Measurements from ENCODE around the gene RIPOR1.
A peak's percentile ranks its signal among the peaks of the same experiment; 100 is the strongest.

Gene RIPOR1

DNA sequence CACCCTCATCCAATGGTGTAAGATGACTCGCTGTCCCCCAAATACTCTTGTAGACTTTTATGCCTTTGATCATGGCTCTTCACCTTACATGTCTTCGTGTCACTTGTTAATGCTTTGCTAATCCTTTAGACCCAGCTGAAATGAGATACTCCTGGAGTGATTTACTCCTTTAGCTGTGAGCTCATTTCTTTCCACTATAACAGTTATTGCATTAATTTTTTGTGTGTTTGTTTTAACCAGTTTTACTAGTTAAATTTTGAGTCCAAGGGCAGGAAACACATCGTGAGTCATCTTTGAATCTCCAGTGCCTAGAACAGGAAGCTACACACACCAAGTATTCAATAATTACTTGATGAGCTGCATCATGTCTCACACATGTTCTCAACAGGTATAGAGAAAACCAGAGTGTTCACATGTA lies 27.2 kb downstream of the RIPOR1 start:
- no peak for DNase-seq (ENCODE audit: low read depth)

DNA sequence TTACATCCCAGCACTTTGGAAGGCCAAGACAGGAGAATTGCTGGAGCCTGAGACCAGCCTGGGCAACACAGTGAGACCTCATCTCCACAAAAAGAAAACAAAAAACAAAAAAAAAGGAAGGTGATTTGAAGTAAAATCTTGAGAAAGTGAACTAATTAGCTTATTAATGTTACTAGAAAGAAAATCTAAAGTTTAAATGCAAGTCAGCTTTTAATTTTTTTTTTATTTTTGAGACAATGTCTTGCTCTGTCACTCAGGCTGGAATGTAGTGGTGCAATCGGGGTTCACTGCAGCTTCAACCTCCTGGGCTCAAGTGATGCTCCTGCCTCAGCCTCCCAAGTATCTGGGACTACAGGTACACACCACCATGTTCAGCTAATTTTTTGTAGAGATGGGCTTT lies 30.2 kb downstream of the RIPOR1 start:
- DNase-seq (ENCODE audit: low read depth), result no peak

DNA sequence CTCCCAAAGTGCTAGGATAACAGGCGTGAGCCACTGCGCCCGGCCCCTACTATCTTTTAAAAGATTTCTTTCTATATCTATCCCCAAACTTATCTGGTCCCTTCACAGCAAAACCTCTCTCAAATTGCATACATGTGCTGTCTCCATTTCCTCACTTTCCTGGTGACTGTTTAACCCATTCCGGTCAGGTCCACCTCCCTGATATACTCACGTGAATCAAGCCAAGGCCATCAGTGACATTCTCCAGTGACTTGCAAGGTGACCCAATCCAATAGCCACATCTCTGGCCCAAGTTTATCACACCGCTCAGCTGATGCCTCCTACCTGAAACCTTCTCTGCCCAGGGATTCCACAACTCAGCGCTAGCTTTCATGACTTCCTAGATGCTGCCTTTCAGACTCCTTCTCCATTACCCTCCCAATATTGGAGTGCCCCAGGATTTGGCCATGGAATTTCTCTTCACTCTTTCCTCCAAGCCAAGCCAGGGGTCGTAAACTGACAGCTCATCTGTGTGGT lies 32.3 kb downstream of the RIPOR1 start:
- DNase-seq (ENCODE audit: low read depth), result no peak

DNA sequence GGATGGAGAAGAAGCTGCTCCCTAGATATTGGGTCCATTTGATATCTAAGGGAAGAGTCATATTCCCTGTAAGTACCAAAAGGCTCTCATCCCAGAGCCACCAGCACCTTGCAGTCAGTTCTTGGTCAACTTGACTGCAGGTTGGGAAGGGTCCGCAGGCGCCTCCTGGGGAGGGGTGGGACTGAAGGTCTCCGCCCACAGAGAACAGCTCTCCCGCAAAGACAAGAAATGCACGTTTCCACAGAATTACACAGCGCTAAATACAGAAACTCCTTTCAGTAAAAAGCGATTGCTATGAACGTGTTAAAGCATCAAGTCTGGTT lies 32.8 kb downstream of the RIPOR1 start:
- no peak for DNase-seq (ENCODE audit: low read depth)

DNA sequence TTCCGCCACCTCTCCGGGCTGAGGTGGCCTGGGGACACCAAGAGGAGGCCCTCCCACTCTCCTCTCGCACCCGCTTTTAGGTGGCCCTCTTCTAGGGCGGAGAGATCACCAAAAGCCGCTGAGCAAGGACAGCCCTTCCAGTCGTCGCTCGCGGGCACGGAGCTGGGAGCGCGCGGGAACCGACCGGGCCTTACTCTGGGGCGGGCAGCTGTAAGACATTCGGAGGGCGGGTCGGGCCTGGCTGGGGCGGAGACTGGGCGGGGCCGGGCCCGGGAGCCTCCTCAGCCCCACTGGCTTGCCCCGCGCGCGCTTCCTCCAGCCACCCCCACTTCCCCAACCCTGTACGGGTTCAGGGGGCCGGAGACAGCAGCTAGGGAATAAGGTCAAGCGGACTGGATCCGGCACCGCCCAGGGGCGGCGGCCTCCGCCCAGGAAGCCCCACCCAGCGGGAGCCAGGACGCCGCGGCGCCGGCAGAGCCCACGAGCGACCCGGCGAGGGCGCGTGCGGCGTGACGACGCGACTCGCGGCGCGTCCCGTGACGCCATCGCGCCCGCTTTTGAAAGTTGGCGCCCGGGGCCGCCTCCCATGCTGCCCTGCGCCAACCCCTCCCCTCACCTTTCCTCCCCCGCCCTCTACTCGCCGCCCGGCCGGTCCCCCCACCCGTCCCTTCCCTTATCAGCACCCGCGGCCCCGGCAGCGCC lies 33.3 kb downstream of the RIPOR1 start:
- peak; percentile 90 for DNase-seq (ENCODE audit: low read depth)

DNA sequence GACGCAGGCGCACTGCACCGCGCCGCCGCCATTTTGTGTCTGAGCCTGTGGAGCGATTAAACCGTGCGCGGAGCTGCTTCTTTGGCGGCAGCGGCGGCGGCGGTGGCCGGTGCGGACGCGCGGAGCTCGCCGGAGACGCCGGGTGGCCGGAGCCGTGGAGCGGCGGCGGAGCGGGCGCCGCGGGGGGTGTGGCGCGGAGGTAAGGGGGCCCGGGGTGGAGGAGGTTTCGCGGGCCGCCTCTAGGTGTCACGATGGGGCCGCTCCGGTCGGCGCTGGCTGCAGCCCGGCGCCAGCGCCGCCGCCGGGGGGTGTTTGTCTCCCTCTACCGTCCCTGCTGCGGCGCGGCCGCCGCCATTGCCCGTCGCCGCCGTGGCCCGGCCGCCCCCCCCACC lies 33.9 kb downstream of the RIPOR1 start, which contains the start of gene CTCF:
Gene CTCF, plus strand, starts transcription at position 1 of the 392 bp plus-strand sequence. CDS start 48,307 bp downstream, outside the sequence.
- peak; percentile 57 for DNase-seq (ENCODE audit: low read depth)

DNA sequence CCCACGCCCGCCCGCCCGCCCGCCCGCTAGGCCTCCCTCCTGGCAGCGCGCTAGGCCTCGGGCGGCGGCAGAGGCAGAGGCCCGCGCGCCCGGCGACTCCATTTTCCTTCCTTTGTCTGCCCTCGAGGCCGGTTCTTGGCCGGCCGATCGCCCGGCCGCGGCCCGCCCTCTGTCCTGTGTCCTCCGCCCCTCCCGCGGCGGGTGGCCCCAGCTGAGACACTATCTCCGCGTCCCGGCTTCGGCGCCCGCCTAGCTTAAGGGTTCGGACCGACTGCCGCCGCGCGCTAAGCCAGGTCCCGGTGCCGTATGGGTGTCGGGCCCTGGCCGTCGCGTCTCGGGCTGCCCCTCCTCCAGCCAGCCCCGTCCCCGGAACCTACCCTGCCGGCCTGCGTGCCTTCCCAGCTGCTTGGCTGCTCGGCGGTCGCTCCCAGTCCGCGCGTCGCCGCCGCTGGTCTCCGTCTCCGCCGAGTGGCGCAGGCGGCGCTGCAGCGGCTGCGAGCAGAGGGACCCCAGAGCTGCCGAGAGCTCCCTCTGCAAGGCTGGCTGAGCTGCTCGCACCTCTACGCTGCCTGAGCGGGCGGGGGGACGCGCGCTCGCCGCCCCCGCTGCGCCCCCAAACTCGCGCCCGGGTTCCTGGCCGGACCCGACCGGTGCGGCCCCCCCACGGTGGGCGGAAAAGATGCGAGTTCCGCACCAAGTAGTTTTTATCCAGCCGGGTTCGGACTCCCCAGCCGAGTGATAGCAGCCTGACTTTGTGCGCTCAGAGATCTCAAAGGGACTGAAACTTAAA lies 34.5 kb downstream of the RIPOR1 start:
- no peak for DNase-seq (ENCODE audit: low read depth)

DNA sequence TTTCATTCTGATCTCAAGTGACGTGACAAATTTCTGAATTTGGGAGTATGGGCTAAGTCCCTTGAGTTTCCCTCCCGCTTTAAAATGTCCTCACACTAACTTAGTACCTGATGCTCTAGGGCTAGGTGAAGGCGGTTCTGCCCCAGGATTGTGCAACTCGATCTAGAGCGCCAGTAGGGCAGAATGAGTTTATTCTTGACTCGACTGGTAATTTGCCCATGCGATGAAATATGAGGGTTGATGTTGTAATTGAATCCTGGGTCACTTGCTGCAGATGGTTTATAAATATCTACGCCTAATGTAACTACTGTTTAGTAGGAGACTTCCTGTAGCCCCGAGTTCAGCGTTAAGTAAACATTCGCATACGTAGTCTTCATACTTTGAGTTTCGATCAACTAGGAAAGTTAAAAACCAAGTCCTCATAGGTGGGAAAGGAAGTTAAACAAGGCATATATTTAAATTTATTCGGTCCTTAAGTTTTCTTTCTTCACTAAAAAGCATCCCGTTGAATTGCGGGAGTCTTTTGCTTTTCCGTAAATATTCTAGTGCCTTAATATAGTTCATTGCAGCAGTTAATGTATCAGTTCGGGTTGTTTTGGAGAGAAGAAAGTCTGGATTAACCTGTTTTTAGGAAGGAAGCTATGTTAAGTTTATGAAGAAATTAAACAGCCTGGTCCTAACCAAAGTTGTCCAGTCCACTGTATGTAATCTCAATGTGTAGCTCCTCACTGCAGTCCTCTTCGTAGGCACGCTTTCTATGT lies 35.3 kb downstream of the RIPOR1 start:
- no peak for DNase-seq (ENCODE audit: low read depth)

DNA sequence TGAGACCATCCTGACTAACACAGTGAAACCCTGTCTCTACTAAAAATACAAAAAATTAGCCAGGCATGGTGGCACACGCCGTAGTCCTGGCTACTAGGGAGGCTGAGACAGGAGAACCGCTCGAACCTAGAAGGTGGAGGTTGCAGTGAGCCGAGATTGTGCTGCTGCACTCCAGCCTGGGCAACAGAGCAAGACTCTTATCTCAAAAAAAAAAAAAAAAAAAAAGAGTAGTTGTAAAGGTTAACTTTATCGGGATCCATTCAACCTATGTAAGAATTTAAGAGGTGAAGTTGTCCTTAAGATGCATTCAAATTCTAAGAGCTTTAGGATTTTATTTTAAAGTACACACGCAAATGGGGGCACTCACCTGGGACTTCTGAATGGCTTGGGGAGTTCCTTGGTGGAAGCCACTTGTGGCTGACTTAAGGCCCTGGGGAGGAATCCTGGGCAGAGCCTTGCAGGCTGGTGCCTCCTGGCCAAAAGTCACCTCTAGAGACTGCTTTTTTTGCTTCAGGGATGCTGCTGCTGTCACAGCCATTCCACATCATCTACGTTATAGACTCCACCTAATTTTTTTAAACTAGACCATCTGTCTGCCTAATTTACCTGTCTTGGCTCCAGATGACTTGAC lies 37.0 kb downstream of the RIPOR1 start:
- no peak for DNase-seq (ENCODE audit: low read depth)

DNA sequence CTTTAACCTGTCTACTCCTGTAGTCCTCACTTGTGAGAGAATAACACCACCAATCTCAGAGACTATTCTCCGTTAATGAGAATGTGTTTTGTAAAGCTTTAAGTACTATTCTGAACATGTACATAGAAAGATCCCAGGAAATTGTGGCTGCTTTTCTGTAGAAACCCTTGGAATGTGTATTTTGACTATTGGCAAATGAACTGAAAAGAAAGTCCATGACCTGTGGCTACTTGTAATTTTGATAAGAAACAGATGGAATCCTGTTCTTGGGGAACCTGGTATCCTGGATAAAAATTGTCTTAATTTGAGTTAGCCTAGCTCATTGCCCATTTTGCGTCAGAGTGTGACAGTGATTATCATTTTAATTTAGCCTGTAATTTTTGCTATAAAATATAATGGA lies 42.8 kb downstream of the RIPOR1 start:
- DNase-seq (ENCODE audit: low read depth), result no peak

DNA sequence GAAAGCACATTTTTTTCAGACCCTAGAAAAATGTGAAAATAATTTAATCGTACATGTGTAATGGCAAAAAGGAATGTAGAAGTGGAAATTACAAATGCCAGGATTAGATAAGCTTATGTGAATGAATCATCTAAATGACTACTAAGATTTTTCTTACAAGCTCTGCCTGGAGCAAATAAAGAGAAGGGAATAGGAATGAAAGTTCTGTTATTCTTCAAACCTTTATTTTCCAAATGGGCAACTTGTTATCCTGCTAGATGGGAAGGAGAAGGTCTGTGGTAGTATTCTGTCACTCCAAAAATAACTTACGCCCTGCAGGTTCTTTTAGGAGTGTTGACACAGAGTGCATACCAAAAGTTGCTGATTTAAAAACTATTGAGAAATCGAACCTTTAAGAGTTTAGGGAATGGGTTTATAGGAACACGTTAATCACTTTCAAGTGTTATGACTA lies 43.4 kb downstream of the RIPOR1 start:
- DNase-seq (ENCODE audit: low read depth), result no peak

DNA sequence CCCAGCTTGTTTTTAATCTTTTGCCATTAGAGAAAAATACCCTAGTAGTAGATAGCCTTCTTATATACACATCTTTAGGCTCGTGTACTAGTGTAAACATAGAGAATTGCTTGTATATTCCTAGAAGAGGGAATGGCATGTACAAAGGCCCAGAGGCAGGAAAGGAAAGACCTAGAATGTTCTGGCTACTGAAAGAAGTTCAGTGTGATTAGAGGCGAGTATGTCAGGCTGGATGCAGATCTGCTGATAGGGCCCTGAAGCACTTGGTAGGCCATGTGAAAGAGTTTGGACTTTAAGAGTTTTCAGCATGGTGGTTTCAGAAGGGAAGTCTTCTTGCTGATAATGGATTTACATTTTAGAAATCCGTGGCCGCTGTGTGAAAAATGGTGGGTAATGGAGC lies 51.1 kb downstream of the RIPOR1 start:
- no peak for DNase-seq (ENCODE audit: low read depth)

DNA sequence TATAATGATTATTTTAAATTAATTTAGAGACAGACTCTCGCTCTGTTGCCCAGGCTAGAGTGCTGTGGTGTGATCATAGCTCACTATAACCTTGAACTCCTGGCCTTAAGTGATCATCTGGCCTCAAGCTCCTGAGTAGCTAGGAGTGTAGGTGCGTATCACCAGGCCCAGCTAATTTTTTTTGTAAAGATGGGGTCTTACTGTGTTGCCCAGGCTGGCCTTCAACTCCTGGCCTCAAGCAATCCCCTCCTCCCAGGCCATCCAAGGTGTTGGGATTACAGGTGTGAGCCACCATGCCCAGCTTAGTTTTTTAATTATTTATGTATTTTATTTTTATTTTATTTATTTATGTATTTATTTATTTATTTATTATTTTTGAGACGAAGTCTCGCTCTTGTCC lies 51.6 kb downstream of the RIPOR1 start:
- DNase-seq (ENCODE audit: low read depth), result no peak

DNA sequence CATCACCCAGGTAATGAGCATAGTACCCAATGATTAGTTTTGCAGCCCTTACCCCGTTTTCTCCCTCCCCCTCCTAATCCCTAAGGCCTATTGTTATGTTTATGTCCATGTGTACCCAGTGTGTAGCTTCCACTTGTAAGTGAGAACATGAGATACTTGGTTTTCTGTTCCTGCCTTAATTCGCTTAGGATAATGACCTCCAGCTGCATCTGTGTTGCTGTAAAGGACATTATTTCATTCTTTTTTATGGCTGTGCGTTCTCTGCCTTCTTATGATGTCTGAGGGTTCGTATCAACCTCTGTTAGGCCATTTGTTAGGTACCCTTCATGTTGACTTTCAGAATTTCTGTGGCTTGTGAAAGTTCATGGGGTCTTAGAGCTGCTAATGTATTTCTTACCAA lies 64.7 kb downstream of the RIPOR1 start:
- no peak for DNase-seq (ENCODE audit: low read depth)

DNA sequence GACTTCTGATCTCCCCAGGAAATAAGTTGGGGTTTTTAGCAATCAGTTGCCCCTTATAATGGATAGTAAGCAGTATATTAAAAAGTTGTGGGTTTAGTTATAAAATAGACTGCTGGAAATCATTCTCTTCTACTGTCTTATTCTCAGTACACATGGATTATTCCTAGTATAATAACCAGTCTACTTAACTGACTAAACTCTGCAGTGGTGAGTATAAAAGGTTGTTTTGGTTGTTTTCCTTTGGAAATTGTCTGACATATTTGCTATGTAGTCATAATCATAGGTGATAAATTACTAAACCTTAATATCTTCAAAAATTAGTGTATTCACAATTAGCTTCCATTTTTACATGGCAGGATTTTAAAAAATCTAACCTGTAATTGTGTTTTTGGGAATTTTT lies 65.1 kb downstream of the RIPOR1 start:
- no peak for DNase-seq (ENCODE audit: low read depth)

DNA sequence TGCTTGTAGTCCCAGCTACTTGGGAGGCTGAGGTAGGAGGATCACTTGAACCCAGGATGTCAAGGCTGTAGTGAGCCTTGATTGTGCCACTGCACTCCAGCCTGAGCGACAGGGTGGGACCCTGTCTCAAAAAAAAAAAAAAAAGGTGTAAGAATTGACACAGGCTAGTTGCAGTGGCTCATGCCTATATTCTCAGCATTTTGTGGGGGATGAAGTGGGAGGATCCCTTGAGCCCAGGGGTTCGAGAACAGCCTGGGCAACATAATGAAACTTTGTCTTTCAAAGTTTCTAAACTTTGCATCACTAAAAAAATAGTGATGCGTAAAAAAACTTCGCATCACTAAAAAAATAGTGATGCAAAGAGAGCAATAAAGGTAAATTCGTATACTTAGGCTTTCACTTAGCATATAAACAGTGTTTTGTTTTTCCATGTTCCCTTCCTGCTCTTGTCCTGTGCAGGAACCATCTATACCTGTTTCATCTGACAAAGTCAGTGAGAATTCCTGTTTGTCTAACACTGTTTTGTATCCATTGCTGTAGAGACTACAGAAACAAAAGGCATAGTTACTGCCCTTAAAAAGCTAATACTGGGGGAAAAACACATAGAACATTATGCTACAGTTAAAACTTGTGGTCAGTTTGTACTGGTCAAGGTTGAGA lies 65.8 kb downstream of the RIPOR1 start:
- DNase-seq (ENCODE audit: low read depth), result no peak

DNA sequence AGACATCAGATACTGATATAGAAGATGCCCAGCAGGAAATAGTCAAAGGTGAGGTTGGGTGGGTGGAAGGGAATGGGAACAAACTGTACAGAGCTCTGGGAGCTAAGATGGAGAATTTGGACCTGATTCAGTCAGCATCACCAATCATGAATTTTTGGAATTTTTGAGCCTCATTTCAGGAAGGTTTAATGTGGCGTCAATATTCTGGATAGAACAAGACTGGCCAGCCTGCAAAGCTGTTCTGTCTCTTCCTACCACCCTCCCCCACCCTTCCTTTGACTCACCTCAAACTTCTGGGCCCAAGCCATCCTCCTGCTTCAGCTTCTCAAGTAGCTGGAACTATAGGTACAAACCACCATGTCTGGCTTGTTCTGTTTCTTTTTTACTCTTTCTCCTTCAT lies 66.3 kb downstream of the RIPOR1 start:
- no peak for DNase-seq (ENCODE audit: low read depth)

Data from stimulated activated CD8-positive, alpha-beta memory T cell treated with anti-CD3 and anti-CD28 coated beads, Interleukin-15, amount 100 ng/mL, for 1 hour (primary cell).